Stimulated activated CD4-positive, alpha-beta T cell treated with anti-CD3 and anti-CD28 coated beads, TNF-alpha, amount 100 ng/mL, for 48 hours (primary cell): ENCODE data around the gene IL10RB.
"Not testable (repeated sequence)": the region's sequence is repeated elsewhere in the genome, so short reads cannot be mapped to it uniquely, and the experiment has no call there.

Experiments
- DNase-seq, 3 donors: peaks; one replicate each; pipeline ENCODE4 v3.0.0-alpha.2; 2020; ENCODE audit warnings: low read depth in 3 of 3

Gene IL10RB

DNA sequence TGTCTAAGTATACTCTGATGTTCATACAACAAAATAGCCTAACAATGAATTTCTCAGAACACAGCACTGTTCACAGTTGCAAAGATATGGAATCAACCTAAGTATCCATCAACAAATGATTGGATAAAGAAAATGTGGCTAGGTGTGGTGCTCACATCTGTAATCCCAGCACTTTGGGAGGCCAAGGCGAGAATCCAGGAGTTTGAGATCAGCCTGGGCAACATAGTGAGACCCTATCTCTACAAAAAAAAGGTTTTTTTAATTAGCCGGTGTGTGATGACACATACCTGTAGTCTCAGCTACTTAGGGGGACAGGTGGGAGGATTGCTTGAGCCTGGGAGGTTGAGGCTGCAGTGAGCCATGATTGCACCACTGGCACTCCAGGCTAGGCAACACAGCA is 25.8 kb upstream of the IL10RB start:
- no peak for DNase-seq

DNA sequence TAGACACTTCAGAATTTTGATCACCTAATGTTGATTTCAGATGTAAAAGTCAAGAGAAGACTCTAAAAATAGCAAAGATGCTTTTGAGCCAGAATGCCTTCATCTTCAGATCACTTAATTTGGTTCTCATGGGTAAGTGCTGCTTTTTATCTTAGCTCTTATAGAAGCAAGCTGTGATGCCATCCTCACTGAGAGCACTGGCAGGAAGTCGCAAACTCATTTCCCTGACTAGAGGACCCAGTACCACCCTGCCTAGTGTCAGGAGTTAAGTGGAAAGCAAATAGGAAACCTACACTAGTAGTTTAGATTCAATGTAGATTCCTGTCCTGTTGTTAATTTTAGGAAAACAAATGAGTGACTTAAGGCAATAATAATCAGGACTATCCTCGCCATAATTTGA is 24.3 kb upstream of the IL10RB start:
- DNase-seq: no peak

DNA sequence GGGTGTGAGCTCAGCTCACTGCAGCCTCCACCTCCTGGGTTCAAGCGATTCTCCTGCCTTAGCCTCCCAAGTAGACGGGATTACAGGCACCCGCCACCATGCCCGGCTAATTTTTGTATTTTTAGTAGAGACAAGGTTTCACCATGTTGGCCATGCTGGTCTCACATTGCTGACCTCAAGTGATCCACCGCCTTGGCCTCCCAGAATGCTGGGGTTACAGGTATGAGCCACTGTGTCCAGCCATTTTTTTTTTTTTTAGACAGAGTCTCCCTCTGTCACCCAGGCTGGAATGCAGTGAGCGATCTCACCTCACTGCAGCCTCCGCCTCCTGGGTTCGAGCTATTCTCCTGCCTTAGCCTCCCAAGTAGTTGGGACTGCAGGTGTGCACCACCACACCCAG is 23.3 kb upstream of the IL10RB start:
- DNase-seq: not testable (repeated sequence)

DNA sequence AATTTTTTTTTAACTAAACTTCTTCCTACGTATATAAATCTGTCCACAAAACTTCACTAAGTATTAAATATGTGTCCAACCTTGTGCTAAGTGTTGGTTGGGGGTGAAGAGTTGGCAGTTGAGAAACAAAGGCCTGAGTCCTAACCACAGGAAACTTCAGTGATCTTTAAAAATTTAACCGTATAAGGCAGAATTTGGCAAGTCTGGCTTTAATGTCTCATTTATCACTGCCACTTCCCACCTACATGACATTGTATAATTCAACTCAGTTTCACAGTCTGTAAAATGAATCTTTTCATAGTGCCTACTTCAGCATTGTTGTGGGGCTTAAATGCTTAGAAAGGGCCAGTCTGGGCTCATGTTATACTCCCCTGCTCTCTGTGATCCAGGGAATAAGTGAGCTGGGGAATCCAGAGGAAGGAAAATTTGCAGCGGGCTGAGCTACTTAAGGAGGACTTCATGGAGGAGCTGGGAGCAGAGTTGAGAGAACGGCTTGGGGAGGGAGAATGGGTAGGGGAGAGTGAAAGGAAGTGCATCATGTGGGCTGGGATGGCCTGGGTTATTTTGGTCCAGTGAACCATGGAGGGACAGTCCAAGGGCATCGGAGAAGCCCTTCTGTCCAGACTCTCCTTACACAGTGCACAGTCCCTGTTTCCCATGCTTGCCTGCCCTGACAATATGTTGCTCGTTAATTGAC is 21.9 kb upstream of the IL10RB start:
- DNase-seq: no peak

DNA sequence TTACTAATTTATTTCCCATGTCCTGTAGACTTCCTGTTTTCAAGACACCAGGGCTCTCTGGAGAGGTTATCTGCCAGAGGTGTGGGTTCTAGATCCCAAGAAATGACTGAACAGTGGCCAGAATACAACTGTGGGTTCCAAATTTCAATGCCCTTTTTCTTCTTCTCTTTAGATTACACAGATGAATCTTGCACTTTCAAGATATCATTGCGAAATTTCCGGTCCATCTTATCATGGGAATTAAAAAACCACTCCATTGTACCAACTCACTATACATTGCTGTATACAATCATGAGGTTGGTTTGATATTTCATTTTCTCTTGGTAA is 21.4 kb upstream of the IL10RB start:
- no peak for DNase-seq

DNA sequence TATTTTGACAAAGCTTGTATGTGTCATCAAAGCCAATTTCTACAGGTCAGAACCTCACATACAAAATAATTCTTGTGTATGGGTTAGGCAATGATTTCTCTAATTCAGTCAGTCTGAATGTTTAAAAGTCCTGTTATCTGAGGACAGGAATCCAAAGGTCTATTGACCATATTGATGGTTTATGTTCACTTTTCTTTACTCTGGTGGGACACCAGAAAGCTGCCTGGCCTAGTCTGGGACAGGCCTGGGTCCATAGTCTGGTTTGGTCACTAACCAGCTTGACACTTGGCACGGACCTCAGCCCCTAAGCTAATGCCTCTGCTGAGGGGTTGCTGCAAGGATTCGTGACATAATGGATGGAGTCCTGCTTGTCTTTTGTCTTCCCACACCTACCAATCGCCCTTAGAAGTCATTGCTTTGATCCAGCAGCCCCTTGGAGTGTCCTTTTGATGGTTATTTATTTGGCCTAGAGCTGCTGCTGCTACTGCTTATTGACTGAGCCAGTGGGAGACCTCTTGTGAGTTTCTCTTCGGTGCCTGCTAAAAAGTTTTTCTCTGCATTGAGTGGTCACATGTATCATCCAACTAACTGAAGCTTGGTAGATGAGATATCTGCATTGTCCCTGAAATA is 20.8 kb upstream of the IL10RB start:
- no peak for DNase-seq

DNA sequence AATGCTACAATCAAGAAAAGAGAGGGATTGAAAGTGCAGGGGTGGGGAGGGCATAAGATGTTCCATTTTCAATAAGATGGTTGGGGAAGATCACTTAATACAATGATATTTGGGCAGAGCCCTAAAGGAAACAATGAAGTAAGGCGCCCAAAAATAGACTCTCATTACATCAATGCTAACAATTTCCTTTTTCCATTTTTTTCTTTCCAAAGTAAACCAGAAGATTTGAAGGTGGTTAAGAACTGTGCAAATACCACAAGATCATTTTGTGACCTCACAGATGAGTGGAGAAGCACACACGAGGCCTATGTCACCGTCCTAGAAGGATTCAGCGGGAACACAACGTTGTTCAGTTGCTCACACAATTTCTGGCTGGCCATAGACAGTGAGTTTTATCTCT is 19.7 kb upstream of the IL10RB start:
- no peak for DNase-seq

DNA sequence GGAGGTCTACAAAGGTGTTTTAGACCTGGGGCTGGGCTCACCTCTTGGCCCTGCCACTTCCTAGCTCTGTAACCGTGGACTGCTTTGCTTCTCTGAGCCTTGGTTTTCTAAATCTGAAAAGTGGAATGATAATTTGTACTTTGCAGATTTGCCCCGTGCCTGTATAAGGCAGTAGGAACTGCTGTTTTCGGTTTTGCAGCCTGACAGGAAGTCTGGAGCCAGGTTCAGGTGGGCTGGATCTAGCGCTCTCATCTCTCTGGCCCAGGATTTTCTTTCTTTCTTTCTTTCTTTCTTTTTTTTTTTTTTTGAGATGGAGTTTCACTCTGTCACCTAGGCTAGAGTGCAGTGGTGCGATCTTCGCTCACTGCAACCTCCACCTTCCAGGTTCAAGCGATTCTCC is 19.2 kb upstream of the IL10RB start:
- DNase-seq: no peak

DNA sequence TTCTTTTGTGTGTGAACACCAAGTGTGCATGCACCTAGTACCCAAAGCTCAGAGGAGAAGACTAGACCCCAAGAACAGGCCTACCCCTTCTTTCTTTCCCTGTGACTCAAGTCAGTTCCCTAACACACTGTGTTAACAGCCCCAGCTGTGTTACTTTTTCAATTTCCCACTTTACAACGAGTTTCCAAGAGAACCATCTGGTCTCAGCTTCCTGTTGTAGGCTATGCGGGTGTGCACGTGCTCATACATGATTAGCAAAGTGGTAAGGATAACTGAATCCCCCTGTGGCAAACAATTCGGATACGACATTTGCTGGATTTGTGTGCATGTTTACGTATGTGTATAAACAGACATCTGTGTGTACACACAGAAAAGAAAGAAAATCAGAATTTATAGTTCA is 18.6 kb upstream of the IL10RB start:
- DNase-seq: no peak

DNA sequence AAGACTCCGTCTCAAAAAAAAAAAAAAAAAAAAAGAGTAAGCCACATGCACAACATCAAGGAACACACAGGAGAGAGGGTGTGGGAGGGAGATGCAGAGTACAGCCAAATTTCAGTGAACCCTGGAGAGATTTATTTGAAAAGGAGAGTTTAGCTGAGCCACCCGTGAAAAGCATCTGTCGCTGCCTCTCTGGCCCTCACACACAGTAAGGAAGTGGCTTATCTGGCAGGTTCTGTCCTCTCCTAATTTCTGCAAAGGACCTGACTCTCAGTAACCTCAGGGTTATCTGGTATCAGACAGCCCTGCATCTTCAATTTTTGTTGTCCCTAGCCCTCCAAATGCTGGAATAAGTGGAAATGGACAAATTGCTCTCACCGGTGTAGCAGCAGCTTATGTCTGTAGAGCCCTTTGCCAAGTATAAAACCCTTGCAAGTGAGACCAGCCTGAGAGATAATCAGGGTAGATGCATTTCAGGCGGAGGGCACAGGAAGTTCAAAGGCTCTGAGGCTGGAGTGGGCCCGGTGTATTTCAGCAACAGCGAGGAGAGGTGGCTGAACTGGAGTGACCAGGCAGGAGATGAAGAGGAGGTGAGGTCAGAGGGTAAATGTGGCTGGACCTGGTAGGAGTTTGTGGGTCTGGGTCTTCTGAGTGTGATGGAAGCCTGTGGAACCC is 16.7 kb upstream of the IL10RB start:
- no peak for DNase-seq

DNA sequence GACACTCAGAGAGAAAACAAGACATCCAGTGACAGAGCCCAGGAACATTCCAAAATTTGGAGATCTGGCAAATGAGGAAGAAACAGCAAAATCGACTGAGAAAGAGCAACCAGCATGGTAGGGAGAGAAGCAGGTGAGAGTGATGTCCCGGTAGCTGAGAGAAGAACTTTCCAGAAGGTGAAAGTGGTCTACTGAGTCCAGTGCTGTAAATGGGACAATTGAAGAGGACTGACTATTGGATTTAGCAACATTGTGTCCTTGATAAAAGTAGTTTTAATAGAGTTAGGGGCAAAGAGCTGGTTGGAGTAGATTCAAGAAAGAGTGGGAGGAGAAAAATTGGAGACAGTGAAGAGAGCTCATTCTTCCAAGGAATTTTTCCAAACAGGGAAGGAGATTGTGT is 15.0 kb upstream of the IL10RB start:
- no peak for DNase-seq

DNA sequence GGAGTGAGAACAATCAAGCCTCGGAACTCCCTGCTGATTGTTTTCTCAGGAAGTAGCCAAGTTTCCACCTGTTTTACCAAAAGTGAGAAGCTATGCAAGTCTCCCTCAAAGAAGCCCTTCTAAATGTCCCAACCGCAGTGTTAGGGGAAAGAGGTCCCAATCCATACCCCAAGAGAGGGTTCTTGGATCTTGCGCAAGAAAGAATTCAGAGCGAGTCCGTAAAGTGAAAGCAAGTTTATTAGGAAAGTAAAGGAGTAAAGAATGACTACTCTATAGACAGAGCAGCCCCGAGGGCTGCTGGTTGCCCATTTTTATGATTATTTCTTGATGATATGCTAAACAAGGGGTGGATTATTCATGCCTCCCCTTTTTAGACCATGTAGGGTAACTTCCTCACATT is 12.8 kb upstream of the IL10RB start:
- DNase-seq: not testable (repeated sequence)

DNA sequence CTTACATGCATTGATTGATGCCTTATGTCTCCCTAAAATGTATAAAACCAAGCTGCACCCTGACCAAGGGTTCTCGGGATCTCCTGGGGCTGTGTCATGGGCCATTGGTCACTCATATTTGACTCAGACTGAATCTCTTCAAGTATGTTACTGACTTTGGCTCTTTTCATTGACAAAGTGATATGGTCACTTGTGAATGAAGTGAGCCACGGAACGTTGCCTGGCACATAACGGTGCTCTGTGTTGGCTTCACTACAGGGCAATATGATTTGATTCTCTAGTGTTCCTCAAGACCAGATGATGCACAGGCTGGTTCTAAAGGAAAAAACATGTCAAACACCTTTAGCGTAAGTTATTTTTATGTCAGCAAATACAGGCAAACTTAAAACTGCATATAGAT is 11.4 kb upstream of the IL10RB start:
- no peak for DNase-seq

DNA sequence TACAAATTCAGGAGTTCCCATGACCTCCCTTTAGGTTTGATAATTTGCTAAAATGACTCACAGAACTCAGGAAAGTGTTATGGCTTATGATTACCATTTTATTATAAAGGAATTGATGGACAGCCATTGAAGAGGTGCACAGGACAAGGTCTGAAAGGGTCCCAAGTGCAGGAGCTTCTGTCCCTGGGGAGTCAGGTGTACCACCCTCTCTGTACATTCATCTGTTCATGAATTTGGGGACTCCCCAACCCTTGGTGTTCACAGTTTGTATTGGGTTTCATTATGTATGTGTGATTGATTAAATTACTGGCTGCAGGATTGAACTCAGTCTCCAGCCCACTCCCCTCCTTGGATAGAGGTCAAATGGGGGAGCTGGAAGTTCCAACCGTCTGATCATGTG is 10.8 kb upstream of the IL10RB start:
- DNase-seq: no peak

DNA sequence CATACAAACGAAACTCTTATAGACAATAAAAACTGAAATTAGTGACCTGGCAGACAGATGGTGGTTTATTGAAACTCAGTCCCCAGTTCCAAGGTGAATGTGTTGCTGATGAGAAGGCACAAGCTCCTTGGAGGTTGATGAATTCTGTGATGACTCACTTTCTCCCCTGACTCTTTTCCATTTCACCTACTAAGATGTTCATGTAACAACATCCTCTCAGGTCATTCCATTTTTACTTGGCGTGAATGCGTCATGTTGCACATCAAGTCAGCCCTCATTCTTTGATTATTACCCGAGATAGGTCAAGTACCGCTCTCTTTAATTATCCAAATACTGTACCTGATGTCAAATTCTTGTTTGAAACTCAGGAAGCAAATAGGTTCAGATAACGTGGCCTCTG is 10.1 kb upstream of the IL10RB start:
- no peak for DNase-seq

DNA sequence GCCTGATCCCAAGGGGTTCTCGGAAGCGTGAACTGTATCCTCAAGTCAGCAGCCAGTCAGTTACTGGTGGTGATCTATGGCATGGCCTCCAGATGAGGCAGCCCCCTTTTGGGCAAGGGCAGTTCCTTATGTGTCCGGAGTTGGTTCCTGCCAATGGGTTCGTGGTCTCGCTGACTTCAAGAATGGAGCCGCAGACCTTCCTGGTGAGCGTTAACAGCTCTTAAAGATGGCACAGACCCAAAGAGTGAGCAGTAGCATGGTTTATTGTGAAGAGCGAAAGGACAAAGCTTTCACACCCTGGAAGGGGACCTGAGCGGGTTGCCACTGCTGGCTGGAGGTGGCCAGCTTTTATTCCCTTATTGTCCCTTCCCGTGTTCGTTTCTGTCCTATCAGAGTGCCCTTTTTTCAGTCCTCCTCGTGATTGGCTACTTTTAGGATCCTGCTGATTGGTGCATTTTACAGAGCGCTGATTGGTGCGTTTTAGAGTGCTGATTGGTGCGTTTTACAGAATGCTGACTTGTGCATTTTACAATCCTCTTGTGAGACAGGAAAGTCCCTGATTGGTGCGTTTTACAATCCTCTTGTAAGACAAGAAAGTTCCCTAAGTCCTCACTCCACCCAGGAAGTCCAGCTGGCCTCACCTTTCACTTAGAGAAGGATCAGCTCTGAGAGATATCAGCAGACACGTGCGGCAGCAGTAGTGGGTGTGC is 8.9 kb upstream of the IL10RB start:
- no peak for DNase-seq

DNA sequence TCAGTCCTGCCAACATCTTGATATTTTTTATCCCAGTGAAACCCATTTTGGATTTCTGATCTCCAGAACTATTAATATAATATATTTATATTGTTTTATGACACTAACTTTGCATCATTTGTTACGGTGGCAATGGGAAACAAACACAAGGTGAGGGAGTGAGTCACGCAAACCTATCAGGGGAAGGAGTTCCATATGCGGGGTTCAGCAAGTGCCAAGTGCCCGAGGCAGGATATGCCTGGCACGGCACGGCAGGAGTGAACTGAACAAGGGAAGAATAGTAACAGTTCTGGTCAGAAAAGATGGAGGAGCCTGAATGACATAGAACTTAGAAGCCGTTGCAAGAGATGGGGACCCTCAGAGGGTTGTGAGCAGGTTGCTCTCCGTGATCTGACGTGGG is 7.7 kb upstream of the IL10RB start:
- no peak for DNase-seq

DNA sequence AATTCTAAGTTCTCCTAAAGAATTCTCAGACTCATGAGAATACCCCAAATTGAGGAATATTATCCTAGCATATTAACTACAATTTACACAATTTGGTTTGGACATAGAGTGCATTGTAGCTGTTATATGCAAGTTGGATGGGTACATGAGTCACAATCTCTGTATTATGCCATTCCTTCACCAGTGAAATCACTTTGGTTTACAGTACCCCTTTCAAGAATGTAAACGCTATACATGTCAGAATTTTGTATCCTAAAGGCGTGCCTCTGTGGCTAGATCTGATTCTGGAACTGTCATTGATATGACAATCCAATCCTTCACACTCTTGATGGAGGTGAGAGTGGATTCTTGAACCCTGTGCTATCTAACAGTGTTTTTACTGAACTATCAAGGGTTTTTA is 6.7 kb upstream of the IL10RB start:
- DNase-seq: no peak

DNA sequence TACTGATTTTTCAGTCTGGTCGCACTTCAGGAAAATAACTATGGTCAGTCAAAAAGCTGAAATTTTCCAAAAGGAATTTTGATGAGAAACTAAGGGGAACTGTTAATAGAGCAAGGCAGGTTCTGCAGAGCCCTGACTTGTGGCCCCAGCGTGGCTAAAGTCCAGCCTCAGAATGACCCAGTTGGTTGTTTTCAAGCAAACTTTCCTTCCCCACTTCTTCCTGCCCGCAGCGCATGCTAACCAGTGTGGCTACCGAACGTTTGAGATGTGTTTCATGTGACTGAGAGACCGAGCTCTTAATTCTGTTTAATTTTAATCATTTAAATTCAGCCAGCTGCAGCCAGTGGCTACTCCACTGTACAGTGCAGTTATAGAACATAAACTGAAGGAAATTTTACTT is 6.2 kb upstream of the IL10RB start:
- no peak for DNase-seq

DNA sequence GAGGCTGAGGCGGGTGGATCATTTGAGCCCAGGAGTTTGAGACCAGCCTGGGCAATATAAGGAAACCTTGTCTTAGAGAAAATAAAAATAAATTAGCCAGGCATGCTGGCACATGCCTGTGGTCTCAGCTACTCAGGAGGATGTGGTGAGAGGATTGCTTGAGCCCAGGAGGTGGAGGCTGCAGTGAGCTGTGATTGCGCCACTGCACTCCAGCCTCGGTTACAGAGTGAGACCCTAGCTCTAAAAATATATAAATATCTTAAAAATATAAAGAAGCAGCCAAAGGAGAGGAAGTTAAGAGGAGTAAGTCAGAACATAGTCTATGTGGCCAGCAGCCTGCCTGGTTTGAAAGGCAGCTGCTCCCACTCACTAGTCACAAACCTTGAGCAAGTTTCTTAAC is 4.5 kb upstream of the IL10RB start:
- DNase-seq: no peak

DNA sequence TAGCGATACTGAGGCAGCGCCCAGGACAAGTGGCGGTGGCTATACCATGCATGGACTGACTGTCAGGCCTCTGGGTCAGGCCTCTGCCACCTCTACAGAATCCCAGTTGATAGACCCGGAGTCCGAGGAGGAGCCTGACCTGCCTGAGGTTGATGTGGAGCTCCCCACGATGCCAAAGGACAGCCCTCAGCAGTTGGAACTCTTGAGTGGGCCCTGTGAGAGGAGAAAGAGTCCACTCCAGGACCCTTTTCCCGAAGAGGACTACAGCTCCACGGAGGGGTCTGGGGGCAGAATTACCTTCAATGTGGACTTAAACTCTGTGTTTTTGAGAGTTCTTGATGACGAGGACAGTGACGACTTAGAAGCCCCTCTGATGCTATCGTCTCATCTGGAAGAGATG is 3.2 kb upstream of the IL10RB start:
- no peak for DNase-seq

DNA sequence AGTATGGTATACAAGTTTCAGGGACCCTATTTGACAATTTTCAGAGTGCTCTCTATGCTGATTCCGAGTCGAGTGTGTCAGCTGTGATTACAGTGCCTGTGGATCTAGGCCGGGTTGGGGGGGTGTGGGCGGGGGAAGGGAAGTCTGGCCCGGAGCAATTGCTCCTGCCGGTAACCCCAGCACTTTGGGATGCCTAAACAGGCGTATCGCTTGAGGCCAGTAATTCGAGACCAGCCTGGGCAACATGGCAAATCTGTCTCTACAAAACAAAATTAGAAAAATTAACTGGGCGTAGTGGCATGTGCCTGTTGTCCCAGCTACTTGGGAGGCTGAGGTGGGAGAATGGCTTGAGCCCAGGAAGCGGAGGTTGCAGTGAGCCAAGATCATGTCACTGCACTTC is 1.6 kb upstream of the IL10RB start:
- no peak for DNase-seq

DNA sequence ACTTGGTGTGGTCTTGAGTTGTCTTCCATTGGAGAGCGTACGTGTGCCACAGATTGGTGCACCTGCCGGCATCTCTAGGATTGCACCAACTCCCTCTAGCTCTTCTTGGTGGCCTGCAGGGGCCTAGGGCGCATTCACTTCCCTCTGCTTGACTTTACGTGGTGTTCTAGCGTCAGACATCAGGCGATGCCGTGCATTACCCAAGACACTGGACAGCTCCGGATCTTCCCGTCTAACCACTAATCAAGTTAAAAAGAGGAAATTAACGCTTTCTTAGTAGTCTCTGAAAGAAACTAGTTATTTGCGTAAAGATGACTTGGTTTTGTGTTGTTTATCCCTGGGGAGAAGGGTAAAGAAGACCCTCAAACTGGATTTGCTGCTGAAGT is 510 bp upstream of the IL10RB start:
- DNase-seq: no peak
